BLaER1 treated with 17β-estradiol and CSF1 and Interleukin-3, amounts not matched to agents 10 nM and 100 nM (cell line): ENCODE results near the gene TNIP1.

Source experiments
- H3K27ac ChIP-seq, 11 experiments: shearing (Covaris generic); formaldehyde crosslinking; 2 replicates each; pipeline ENCODE4 v1.8.1; 2022
- H3K27me3 ChIP-seq, 11 experiments: shearing (Covaris generic); formaldehyde crosslinking; 2 replicates each; pipeline ENCODE4 v1.8.1; 2022
- H3K36me3 ChIP-seq, 11 experiments: shearing (Covaris generic); formaldehyde crosslinking; 2 replicates each; pipeline ENCODE4 v1.8.1; 2022
- H3K4me1 ChIP-seq, 10 experiments: shearing (Covaris generic); formaldehyde crosslinking; 2 replicates each; pipeline ENCODE4 v1.8.1; 2022
- H3K4me2 ChIP-seq, 11 experiments: shearing (Covaris generic); formaldehyde crosslinking; 2 replicates each; pipeline ENCODE4 v1.8.1; 2022
- H3K4me3 ChIP-seq, 10 experiments: shearing (Covaris generic); formaldehyde crosslinking; 2 replicates each; pipeline ENCODE4 v1.8.1; 2022
- H3K9ac ChIP-seq, 11 experiments: shearing (Covaris generic); formaldehyde crosslinking; 2 replicates each; pipeline ENCODE4 v1.8.1; 2022
- H3K9me3 ChIP-seq, 11 experiments: shearing (Covaris generic); formaldehyde crosslinking; replicated peaks in 1 of 11; 2 replicates each; pipeline ENCODE4 v1.8.1; 2022
- H4K20me1 ChIP-seq, 11 experiments: shearing (Covaris generic); formaldehyde crosslinking; 2 replicates each; pipeline ENCODE4 v1.8.1; 2022
- Cebpa-rat ChIP-seq, 11 experiments: shearing (Covaris generic); IDR thresholded peaks; 2 replicates each; pipeline ENCODE4 v1.8.1; 2022

Gene TNIP1

GRCh38 chr5:150993422-150993821 lies 87.4 kb downstream of the TNIP1 start:
- no peaks in the 10 kb centered on the region for H3K27me3 ChIP-seq
- H3K27ac ChIP-seq: no peak overlapping the region
- H3K4me2 ChIP-seq: no peak overlapping the region
- H3K4me1 ChIP-seq: no peaks in the 10 kb centered on the region
- no peak for TF ChIP-seq Cebpa-rat (IDR thresholded peaks at IDR 0.05)
- peaks cover 35 to 80% (median 60%) of the 10 kb centered on the region in 11 experiments for H3K9me3 ChIP-seq
- no peak overlapping the region for H3K9ac ChIP-seq
- no peaks in the 10 kb centered on the region for H4K20me1 ChIP-seq
- H3K4me3 ChIP-seq: no peak overlapping the region
- no peaks in the 10 kb centered on the region for H3K36me3 ChIP-seq

GRCh38 chr5:150992705-150993104 lies 88.1 kb downstream of the TNIP1 start:
- no peak for TF ChIP-seq Cebpa-rat (IDR thresholded peaks at IDR 0.05)
- Histone ChIP-seq H3K4me1 (no peaks in the 10 kb centered on the region), H3K9ac (no peak overlapping the region), H3K4me2 (no peak overlapping the region), H3K9me3 (peaks cover 35 to 80% (median 57%) of the 10 kb centered on the region in 11 experiments), H3K4me3 (no peak overlapping the region), H3K27ac (no peak overlapping the region), H4K20me1 (no peaks in the 10 kb centered on the region), H3K27me3 (no peaks in the 10 kb centered on the region), H3K36me3 (no peaks in the 10 kb centered on the region)

GRCh38 chr5:150989695-150990094 lies 91.1 kb downstream of the TNIP1 start:
- no peak for TF ChIP-seq Cebpa-rat (IDR thresholded peaks at IDR 0.05)
- H3K9me3 ChIP-seq: peaks cover 33 to 69% (median 47%) of the 10 kb centered on the region in 11 experiments
- no peak overlapping the region for H3K27ac ChIP-seq
- no peaks in the 10 kb centered on the region; a peak in 1 of 22 replicates for H3K36me3 ChIP-seq
- H4K20me1 ChIP-seq: no peaks in the 10 kb centered on the region
- H3K27me3 ChIP-seq: no peaks in the 10 kb centered on the region
- H3K4me1 ChIP-seq: no peaks in the 10 kb centered on the region
- no peak overlapping the region for H3K4me3 ChIP-seq
- H3K4me2 ChIP-seq: no peak overlapping the region
- H3K9ac ChIP-seq: no peak overlapping the region

- Histone ChIP-seq H3K9me3 (peaks cover 21 to 69% (median 42%) of the 10 kb centered on the region in 11 experiments), H3K27me3 (no peaks in the 10 kb centered on the region), H3K36me3 (no peaks in the 10 kb centered on the region; a peak in 1 of 22 replicates), H3K4me3 (no peak overlapping the region), H3K27ac (no peak overlapping the region), H3K4me1 (no peaks in the 10 kb centered on the region), H3K4me2 (no peak overlapping the region), H4K20me1 (no peaks in the 10 kb centered on the region), H3K9ac (no peak overlapping the region)
- TF ChIP-seq Cebpa-rat (IDR thresholded peaks at IDR 0.05): no peak
These were observed 93.1 kb downstream of the TNIP1 start for GRCh38 chr5:150987746-150988145.
